GM19395 (cell line): ENCODE data around the gene LETM1.

Experiments
- ATAC-seq: cut with Tn5 transposase; IDR thresholded peaks from one replicate; pipeline ENCODE4 v1.9.1; 2021; ENCODE audit warnings: mild to moderate bottlenecking, moderate library complexity; ENCODE audit not compliant: unreplicated experiment

Gene LETM1

DNA sequence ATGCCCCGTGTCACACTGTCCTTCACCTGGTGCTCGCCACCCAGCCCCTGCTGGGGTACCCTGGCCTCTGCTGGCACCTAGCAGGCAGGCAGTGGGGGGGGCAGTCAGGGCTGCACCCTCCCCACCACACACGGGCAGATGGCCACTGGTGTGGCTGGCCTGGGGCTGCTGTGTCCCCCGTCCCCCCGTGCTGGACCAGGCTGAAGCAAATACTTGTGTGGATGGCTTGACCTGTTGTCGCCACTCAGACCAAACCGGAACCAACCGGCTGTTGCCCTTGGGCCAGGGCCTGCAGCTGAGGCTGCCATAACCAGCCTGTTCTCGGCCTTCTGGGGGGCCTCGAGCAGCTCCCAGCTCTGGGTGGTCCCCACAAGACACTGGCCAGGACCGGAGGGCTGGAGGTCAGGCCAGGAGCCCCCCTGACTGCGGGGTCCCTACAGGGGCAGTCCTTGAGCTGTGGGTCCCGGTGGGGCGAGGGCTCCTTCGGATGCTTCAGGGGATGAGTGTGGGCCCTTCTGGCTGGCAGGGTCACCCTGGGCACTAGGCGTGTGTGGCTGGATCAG, 58.6 kb downstream of the LETM1 start:
- no peak for ATAC-seq

DNA sequence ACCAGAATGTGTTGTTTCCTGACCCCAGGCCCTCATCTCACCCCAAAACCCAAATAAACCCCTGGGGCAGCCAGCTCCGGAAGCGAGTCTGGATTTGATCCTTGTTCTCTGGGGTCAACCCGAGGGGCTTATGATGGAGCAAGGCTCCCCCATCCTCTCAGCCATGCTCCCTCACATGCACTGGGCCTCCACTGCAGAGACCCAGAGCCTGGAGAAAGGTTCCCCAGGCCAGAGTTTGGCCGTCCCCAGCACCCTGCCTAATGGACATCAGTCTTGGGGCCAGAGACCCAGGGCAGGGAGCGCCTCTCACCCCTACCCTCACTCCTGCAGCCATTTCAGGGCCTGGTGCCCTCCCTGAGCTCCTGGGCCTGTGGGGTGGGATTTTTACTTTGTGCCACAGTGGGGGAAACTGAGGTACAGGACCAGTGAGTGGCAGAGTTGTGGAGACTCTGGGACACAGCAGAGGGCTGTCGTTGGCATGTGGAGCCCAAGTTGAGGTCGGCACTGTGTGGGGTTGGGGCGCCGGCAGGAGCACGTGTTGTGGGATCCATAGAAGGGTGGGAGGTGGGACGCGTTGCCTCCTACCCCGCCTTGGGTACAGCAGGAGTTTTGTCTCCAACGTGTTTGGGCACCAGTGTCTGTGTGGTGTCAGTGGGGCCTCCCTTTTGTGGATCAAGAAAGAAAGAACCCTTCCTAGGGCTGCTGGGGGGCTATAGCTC, 59.3 kb downstream of the LETM1 start:
- no peak for ATAC-seq

DNA sequence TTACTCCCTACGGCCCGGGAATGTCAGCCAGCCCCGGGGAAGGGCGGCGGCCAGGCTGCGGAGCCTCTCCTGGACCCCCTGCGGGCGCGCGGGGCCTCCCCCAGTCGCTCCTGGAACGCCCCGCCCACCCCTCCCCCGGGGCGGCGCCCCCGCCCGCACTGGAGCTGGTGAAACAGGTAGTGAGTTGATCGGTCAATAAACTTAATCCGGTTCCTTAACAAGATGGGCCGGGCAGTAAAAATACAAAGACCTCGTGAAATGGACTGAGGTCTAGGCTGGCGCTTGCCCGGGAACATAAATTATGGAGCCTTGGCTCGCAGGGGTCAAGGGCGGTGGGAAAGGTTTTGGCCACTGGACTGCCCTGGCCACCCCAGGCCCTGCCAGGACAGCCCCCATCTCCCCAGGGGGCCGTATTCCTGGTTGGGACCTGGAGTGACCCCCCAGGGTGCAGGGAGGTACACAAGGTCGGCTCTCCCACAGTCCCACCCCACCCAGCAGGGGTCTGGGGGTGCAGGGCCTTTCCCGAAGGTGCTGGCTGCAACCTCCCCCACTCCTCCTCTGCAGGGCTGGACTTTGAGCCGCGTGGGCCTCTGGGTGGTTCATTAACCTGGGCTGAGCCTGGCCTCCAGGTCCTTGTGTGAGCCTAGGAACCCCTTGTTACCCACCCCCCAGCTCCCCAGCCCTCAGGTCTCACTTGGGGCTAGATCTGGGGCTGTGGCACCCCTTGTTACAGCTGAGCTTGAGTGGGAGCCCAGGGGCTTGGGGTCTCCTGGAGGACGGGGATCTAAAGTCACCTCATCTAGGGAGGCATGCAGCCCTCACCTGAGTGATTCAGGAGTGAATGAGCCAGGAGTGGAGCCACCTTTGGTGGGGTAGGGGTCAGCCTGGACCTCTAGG, 60.4 kb downstream of the LETM1 start:
- ATAC-seq, result no peak

DNA sequence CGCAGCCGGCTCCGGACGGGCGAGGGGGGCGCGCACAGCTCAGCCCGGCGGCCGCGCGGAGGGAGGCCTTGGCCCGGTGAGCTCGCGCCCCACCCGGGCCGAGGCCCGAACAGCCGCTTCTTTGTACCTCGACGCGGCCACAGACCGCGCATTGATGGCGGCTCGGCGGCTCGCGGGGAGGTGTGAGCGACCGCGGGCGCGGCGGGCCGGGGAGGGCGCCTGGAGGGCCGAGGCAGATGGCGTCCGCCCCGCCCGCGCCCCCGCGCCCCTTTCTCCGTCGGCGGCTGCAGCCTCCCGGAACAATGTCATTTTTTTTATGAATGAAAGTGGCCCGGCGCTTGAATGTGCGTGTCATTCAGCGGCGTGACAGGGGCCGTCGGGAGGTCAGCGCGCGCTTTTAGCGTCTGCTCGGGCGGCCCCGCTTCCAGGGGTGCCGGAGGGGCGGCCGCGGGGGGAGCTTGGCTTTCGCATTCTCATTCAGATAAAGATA, 61.1 kb downstream of the LETM1 start:
- no peak for ATAC-seq

DNA sequence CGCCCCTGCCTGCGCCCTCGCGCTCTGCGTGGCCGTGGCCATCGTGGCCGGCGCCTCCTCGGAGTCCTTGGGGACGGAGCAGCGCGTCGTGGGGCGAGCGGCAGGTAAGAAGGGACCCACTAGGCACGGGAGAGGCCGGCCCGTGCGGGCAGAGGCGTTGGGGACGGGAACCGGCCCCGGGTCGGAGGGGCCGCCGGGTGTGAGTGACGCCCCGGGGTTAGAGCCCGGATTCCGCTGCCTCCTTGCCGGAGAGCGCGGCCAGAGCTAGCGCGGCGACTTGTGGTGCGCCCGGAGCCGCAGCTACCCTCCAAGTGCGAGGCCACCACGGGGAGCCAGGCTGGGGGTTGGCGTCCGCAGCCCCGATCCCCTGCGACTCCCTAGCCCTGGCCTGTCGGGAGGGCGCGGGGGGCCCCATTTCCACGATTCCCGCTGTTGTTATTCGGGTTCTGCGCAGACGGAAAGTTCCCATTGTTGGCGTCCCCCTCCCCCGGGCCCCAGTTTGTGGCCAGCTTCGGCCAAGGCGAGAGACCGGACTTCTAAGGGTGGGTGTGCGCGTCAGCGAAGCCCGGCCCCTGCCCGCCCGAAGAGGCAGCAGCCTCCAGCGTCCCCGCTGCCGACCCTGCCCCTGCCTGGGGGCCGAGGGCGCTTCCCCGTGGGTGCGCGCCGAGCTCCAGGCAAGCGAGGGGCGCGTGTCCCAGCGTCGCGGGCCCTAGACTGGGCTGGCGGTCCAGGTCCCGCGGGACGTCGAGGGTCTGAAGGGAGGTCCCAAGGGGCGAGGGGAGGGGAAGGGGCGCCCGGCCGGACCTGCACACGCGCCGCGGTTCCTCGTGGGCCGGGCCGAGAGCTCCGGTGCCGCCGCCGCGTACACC, 61.8 kb downstream of the LETM1 start:
- ATAC-seq, result no peak

DNA sequence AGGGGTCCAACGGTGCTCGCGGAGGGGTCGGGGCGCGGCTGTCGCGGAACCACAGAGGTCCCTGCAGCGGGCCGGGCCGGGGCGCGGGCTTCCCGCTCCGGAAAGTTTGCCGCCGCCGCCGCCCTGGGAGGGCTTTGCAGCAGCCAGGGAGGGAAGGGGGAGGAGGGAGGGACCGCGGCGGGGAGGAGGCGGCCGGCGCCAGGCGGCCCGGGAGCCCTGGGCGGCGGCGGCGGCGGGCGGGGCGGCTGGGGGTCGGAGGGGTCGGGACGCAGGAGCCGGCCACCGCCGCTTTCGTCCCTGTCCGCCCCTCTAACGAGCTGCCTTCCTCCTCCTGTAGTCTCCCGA, 62.5 kb downstream of the LETM1 start:
- ATAC-seq, result no peak

DNA sequence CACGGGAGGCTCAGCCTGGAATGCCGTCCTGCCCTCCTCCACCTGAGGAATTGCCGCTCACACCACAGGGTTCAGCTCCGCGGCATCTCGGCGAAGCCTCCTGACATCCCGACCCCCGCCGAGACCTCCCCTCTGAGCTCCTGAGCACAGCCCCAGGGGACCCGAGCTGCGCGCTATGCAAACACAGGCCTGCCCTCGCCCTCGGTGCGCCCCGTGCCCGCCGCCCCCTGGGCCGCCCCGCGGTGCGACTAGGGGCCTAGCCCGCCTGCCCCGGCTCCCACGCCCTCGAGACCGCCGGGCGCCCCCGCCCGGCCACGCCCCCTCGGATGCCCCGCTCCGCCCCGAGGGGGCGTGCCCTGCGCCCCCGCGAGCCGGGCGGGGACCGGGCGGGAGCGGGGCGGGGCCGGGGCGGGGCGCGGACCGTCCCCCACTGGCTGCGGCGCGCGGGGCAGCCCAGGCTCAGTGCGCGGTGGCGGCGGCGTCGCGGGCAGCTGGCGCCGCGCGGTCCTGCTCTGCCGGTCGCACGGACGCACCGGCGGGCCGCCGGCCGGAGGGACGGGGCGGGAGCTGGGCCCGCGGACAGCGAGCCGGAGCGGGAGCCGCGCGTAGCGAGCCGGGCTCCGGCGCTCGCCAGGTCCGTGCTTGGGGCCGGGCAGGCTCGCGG, 63.0 kb downstream of the LETM1 start, which contains the start of gene FGFR3:
TSS of gene FGFR3 (plus strand) at position 462 of the 664 bp plus-strand sequence. CDS start 642 bp downstream, outside the sequence.
- ATAC-seq, result no peak

DNA sequence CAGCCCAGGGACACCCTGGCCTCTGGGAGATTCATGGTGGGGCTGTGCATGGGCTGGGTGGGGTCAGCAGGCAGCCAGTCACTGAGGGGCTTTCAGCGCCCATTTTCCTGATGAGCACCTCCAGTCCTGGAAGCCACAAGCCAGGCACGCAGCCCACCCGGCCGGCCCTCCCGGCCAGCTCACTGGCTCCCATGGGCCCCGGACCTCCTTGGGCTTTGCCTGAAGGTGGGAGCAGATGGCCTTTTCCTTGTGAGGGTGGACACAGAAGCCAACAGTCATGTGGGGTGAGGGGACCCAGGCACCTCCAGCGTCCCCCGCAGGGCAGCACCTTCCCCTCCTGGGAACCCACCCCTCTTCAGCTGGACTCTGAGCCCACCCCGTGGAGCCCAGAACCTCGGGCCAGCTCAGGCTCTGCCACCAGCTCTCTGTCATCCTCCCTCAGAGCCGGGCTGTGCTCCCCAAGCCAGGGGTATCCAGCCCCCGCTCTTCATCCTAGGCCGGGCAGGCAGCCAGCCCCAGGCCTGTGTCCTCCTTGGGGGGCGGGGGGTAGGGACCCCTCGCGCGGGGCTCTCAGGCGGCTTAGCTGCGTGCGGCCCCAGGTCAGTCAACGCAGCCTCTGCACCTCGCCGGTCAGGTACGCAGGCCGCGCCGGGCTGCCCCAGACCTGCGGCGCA, 63.7 kb downstream of the LETM1 start:
- no peak for ATAC-seq

DNA sequence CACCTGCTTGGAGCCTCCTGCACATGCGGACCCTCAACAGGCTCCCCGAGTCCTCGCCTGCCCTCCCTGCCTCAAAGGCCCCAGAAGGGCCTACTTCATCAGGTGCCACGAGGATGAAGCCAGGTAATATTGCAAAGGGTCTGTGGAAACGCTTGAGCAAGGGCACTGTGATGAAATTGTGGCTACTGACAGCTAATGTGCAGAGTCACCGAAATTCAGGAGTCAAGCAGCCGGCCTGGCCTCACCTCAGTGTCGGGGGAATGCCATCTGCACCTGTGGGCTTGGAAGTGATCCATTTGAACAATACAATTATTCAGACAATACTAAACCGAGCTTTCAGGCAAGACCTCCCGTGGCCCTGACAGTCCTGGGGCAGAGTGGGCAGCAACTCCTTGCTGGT, 66.0 kb downstream of the LETM1 start:
- no peak for ATAC-seq

DNA sequence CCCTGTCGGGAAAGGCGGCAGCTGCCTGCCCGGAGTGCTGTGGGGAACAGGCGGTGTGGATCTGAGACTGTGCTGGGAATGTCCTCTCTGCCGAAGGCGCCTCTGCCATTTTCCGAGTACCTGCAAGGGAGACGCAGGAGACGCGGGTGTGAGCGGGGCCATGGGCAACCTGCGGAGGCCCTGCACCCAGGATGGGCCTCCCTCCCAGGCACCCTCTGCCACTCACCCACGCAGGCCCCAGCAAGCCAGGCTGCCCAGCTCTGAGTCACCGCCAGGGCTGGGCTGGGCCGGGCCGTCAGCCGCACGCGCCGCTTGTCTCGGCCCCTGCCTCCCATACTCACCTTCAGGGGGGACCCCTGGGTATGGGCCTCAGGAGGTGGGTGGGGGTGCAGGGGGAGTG, 66.4 kb downstream of the LETM1 start:
- no peak for ATAC-seq

DNA sequence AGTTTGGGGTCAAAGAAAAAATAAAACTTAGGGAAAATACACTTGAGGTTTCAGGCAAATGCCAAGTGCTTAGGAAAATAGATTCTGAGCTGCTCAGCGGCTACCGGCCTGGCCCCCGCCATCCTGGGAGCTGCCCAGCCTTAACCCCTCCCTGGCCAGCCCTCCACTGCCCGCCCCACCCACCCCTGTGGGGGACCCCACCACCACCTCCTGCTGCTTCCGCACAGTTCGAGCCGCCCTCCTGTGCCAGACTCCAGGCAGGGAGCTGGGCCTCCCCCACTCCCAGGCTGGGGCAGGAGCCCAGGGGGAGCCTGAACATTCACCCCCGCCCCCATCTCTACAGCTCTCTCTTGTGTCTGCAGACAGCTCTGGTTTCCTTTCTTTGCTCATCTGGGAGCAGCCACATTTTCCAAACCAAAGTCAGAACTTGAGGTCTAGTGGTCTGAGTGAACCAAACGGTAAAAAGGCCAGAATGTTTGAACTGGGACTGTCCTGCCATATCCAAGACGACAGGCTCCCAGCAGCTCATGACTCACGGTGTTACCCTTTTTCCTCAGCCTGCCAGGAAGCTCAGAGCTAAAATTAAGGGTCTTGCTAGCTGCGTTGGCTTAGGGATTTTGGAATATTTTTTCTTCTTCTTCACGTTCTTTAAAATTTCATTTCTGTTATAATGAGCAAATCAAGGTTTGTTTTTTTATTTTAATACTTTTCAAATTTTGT, 67.5 kb downstream of the LETM1 start:
- no peak for ATAC-seq

DNA sequence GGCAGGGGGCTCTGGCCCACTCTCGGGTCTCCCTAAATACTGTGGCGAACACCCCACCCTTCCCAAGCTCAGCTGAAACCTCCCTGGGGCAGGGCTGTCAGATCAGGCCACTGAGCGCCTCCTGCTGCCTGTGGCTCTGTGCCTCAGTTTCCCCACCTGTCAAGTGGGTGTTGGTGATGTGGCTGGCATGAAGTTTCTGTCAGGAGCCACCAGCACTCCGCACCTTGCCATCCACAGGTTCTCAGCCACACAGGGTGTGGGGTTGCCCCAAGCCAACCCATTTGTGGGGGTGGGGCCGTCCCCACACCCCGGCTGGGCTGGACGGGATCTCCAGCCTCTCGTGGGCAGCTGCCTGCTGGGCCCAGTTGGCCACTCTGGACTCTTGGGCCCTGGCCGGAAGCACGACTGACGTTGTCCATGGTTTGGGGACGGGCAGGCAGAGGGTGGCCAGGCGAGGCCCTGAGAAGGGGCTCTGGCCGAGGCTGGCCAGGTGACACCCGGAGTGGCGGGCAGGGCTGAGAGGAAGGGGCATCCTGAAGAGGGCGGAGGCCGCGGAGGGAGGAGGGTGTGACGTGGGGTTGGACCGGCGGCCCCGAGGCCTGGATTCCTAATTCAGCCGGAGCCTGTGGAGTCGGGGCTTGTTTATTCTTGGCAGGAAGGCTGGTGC, 68.4 kb downstream of the LETM1 start:
- no peak for ATAC-seq

DNA sequence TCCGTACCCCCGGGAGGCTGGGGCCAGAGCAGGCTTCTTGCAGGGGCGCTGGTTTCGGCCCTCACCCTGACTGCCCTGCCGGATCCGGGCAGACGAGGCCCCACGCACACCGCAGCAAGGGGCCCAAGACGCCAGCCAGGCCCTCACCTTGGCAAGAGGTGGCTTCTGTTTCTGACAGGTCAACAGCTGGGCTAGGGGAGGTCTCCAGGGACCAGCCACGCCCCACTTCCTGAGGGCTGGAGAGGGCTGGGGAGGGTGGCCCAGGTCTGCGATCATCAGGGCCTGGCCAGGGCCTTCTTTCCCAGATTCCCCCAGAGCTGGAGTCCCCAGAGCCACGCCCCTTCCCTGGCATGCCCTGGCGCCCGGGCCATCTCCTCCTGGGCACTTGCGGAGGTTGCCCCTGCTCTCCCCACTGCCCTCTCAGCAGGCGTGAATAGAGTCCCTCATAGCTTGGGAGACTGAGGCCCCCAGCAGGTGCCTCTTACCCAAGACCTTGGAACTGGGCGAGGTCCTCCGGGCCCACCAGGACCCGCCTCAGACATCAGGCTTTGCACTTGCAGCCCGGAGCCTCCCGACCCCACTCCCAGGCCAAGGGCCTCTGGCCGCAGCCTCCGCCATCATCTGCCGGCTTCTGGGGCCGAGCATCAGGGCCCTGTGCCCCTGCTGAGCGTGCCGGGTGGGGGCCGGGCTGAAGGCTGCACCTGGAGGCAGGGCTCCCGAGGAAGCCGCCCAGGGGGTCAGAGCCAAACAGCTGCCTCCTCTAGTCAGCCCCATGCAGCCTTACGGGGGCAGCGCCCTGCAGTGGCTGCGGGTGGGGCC, 69.2 kb downstream of the LETM1 start:
- no peak for ATAC-seq

DNA sequence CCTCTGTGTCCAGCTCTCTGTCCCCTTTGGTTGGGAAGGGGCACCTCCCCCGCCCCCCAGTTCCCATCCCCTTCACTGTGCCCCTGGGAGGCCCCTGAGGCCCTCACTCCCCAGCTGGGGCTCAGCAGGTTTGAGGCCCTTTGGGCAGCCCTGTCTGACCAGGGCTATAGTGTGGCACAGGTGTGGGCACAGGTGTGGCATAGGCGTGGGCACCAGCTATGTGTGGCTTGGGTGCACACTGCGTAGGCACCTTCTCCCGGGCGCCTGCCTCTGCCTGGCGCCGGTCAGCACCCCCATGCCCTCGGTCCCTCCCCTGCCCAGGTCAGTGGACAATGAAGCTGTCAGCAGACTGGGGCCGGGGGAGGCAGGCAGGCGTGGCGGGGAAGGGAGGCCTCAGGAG, 70.4 kb downstream of the LETM1 start:
- ATAC-seq, result no peak

DNA sequence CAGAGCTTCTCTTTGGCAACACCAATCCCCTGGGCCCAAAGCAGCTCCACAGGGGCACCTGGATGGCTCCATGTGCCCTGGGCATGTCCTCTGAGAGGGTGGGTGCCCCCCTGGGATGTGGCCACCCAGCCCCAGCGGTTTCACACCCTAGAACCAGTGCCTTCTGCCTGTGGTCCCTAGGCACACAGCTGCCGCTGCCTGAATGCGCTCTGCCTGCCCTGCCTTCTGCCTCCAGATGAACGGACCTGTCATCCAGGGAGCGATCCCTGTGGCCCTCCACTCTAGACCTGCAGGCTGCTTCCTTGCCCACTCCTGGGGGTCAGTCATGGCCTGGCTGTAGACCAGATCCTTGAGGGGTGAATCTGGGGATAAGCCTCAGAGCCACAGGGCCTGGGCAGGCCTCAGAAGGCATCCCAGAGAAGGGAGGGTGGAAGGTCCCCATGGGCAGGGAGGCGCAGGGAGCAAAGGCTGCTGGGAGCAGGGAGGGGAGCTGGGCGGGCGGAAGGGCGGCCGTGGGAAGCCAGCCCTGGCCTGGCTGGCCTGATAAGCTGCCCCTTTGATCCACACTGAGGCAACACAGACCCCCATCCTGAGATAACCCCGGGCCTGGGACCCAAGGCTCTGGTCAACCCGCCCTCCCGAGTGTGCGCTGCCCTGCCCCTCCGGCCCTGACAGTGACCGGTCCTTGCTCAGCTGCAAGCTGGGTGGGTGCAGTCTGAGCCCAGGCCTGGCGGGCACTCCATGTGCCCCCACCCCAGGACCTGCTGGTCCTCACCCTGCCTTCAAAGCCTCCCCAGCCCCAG, 71.0 kb downstream of the LETM1 start:
- no peak for ATAC-seq

DNA sequence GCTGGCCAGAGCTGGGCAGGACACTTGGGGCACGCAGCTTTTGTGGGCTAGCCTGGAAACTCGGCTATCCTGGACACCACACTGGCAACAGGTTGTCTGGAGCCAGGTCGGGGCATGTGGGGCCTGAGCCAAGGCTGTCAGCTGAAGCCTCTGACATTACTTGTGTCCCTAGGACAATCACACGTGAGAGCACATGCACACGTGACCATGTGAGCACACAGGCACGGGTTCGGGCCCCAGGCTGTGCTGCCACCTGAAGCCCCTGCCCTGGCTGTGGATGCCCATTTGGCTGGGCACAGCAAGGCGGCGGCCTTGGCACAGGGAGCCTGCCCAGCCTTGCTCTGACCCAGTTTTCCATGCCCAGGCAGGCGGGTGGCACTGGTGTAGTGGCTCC, 71.6 kb downstream of the LETM1 start:
- ATAC-seq, result no peak

DNA sequence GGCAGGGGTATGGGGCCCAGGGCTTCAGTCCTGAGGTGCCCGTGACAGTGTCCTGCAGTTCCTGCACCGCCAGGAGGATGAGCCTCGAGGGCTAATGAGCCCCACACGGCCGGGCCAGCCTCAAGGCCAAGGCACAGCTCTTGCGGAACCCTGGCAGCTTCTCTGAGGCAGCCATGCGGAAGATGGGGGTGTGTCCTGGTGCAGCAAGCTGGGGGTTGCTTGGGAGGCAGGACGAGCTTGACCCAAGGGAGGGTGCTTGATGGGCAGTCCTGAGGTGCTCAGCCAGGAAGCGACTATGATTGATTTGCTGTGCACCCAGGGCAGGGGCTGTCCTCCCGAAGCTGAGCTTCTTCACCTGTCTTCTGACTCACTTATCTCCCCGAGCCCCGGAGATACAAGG, 72.0 kb downstream of the LETM1 start:
- no peak for ATAC-seq
